GM06990 (cell line): ENCODE results near the gene TANC1.
A peak's percentile ranks its signal among the peaks of the same experiment; 100 is the strongest.

ENCODE experiments used
- DNase-seq: peaks from one replicate; pipeline ENCODE4 v3.0.0-alpha.2; 2011; ENCODE audit not compliant: insufficient read length; ENCODE audit errors: extremely low read depth
- H3K27me3 ChIP-seq: replicated peaks from 2 replicates; pipeline ENCODE4 v1.6.0; 2011; ENCODE audit warnings: low read length; ENCODE audit not compliant: control insufficient read depth, insufficient read depth
- H3K36me3 ChIP-seq: 2 replicates; pipeline ENCODE4 v1.5.1; 2011; ENCODE audit warnings: low read length; ENCODE audit not compliant: control insufficient read depth, insufficient read depth
- H3K4me3 ChIP-seq: replicated peaks from 2 replicates; pipeline ENCODE4 v1.5.1; 2011; ENCODE audit warnings: low read depth, mild to moderate bottlenecking, control low read depth, low read length
- TF ChIP-seq, protein P1 (sequence below): IDR thresholded peaks from 2 replicates; pipeline ENCODE4 v1.5.1; 2011; ENCODE audit warnings: low read length, control low read depth, mild to moderate bottlenecking, inconsistent platforms; ENCODE audit not compliant: insufficient read depth, poor library complexity, severe bottlenecking

TANC1 gene

GRCh38 chr2:159232456-159233170 is 264.2 kb downstream of the TANC1 start:
- H3K36me3 ChIP-seq = peaks cover 14% of the 10 kb centered on the region
- no peaks in the 10 kb centered on the region for H3K27me3 ChIP-seq
- no peak for DNase-seq
- no peak overlapping the region for H3K4me3 ChIP-seq
- TF ChIP-seq, protein P1, sequence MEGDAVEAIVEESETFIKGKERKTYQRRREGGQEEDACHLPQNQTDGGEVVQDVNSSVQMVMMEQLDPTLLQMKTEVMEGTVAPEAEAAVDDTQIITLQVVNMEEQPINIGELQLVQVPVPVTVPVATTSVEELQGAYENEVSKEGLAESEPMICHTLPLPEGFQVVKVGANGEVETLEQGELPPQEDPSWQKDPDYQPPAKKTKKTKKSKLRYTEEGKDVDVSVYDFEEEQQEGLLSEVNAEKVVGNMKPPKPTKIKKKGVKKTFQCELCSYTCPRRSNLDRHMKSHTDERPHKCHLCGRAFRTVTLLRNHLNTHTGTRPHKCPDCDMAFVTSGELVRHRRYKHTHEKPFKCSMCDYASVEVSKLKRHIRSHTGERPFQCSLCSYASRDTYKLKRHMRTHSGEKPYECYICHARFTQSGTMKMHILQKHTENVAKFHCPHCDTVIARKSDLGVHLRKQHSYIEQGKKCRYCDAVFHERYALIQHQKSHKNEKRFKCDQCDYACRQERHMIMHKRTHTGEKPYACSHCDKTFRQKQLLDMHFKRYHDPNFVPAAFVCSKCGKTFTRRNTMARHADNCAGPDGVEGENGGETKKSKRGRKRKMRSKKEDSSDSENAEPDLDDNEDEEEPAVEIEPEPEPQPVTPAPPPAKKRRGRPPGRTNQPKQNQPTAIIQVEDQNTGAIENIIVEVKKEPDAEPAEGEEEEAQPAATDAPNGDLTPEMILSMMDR = no peak

- H3K36me3 ChIP-seq = peaks cover 10% of the 10 kb centered on the region
- H3K27me3 ChIP-seq = no peaks in the 10 kb centered on the region
- H3K4me3 ChIP-seq = no peak overlapping the region
- DNase-seq = no peak
- TF ChIP-seq, protein P1 = no peak
These were observed 266.4 kb downstream of the TANC1 start for GRCh38 chr2:159234868-159235267.

DNA sequence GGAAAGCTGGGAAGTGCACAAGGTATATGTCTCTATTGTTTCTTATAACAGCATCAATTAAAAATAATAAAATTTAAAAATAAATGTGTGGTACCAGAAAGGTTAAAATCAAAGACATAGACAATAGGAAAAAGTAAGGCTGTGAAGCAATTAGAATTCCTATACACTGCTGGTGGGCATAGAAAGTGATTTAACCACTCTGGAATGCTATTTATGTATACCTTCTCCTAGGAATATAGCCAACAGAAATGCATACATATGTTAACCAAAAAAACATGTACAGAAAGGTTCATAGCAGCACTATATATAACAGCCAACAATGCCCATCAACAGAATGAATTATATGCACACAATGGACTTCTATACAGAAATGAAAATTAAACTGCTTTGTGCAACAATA is 275.1 kb downstream of the TANC1 start:
- Histone ChIP-seq H3K27me3 (no peaks in the 10 kb centered on the region), H3K4me3 (no peak overlapping the region), H3K36me3 (peaks cover 4% of the 10 kb centered on the region)
- TF ChIP-seq, protein P1 = no peak
- DNase-seq = no peak

DNA sequence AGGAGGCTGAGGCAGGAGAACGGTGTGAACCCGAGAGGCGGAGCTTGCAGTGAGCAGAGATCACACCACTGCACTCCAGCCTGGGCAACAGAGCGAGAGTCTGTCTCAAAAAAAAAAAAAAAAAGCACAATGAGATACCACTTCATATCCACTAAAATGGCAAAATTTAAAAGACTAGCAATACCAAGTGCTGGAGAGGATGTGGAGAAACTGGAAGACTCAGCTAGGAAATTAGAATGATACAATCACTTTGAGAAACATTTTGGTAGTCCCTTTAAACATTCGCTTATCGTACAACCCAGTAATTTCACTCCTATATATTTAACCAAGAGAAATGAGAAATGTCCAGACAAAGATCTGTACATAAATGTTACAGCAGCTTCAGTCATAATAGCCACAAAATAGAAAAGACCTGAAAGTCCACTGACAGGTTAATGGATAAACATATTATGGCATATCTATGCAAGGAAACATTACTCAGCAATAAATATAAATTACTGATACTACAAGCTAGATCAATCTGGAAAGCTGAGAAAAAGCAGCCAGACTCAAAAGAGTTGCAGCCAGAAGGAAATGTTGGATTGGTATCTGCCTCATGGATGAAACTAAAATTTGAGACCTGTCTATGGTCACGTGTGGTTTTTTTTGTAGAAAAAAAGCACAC is 278.0 kb downstream of the TANC1 start:
- no peaks in the 10 kb centered on the region for H3K36me3 ChIP-seq
- no peak for DNase-seq
- no peaks in the 10 kb centered on the region for H3K27me3 ChIP-seq
- TF ChIP-seq, protein P1 = no peak
- no peak overlapping the region for H3K4me3 ChIP-seq

- H3K27me3 ChIP-seq = no peaks in the 10 kb centered on the region
- peak; percentile 6 for DNase-seq
- H3K4me3 ChIP-seq = no peak overlapping the region
- TF ChIP-seq, protein P1 = no peak
- H3K36me3 ChIP-seq = 0 out of 2 replicates have a peak, but pooled peaks cover 1% of the 10 kb centered on the region
These were observed 281.7 kb downstream of the TANC1 start for GRCh38 chr2:159249990-159250715.
